ENCODE measurements around the gene KRT33B. TPM values are rescaled to one million over a fixed set of nuclear protein-coding genes. Genes with fewer than 3 reads are reported as not detected.

KRT33B gene
- total and polyA plus RNA-seq, 3 experiments from 2014 or later = not detected

DNA sequence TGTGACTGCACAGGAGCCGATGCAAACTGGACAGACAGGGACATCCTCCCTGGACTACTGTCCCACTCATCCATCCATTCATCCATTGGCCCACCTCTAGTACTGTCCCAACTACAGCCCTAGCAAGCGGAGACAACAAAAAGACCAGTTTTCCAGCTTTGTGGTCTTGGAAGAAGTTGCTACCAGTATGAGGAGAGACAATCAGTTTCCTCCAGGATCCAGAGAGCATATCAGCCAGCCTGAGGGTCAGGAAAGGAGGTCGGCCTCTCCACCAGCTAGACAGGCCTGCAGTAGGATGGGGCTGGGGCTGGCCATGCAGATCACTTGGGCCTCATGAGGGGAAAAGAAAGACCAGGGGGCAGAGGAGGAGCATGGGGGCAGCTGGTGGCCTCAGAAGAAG lies 35.8 kb downstream of the KRT33B start:
- Histone ChIP-seq H3K36me3 (ENCODE audit: insufficient read depth, low read length) (no peaks in the 10 kb centered on the region), H3K27ac (ENCODE audit: low read depth, low read length) (no peak overlapping the region), H3K4me1 (ENCODE audit: insufficient read depth, low read length) (peaks cover 56% of the 10 kb centered on the region), H3K27me3 (ENCODE audit: insufficient read depth, low read length, poor library complexity, severe bottlenecking) (no peaks in the 10 kb centered on the region), H3K4me3 (ENCODE audit: low read length) (no peak overlapping the region), H3K9me3 (ENCODE audit: low read length) (no peaks in the 10 kb centered on the region)
- H3K36me3 Mint-ChIP-seq = peaks cover 0 to 4% (median 0%) of the 10 kb centered on the region in 3 donors
- H3K4me1 Mint-ChIP-seq = peaks cover 51 to 61% (median 59%) of the 10 kb centered on the region in 3 donors
- no peaks in the 10 kb centered on the region for H3K9me3 Mint-ChIP-seq
- POLR2A ChIA-PET = interaction anchor here (0.9 kb wide), 1 partner anchor 121 kb away, joined by 3 read pairs; no protein-coding TSS in a partner anchor
- CTCF ChIA-PET = interaction anchor here (1.8 kb wide), 1 partner anchor 11 kb away, joined by 8 read pairs; no protein-coding TSS in a partner anchor
- no peaks in the 10 kb centered on the region for H3K27me3 Mint-ChIP-seq
- H3K27ac Mint-ChIP-seq = peak overlapping the region in 7 of 8 donors; percentile 45 to 85 (median 72)
- no peak for DNase-seq
- peak overlapping the region in 3 of 7 donors; percentile 13 to 59 (median 30) for H3K4me3 Mint-ChIP-seq

DNA sequence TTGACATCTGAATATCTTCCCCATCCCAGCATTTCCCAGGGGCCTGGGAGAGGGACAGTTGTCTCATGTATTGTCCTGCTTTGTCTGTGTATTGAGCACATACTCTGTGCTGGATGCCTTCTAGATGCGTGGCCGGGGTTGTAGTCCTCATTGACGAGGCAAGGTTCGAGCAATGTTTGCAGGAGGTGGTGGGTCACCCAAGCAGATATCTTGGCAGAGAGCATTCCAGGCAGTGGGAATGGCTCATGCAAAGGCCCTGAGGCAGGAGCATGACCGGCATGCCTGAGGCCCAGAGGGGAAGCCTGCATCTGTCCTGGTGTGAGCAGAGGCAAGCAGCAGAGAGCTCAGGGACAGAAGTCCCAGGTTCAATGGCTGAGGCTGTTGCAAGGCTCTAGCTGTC lies 36.5 kb downstream of the KRT33B start:
- Mint-ChIP-seq H3K27ac (peak overlapping the region in 6 of 8 donors; percentile 27 to 93 (median 60)), H3K9me3 (no peaks in the 10 kb centered on the region), H3K36me3 (peaks cover 0 to 4% (median 0%) of the 10 kb centered on the region in 3 donors), H3K27me3 (no peaks in the 10 kb centered on the region), H3K4me3 (no peak overlapping the region), H3K4me1 (peaks cover 48 to 59% (median 57%) of the 10 kb centered on the region in 3 donors)
- no peak overlapping the region for H3K27ac ChIP-seq (ENCODE audit: low read depth, low read length)
- H3K4me3 ChIP-seq (ENCODE audit: low read length) = no peak overlapping the region
- no peaks in the 10 kb centered on the region for H3K9me3 ChIP-seq (ENCODE audit: low read length)
- peaks cover 56% of the 10 kb centered on the region for H3K4me1 ChIP-seq (ENCODE audit: insufficient read depth, low read length)
- no peaks in the 10 kb centered on the region for H3K27me3 ChIP-seq (ENCODE audit: insufficient read depth, low read length, poor library complexity, severe bottlenecking)
- ChIA-PET CTCF (interaction anchor here (1.8 to 2.8 kb wide), 2 partner anchors 10 kb away, joined by 8 to 18 read pairs; no protein-coding TSS in a partner anchor), POLR2A (interaction anchor here (0.9 kb wide), 1 partner anchor 121 kb away, joined by 3 read pairs; no protein-coding TSS in a partner anchor)
- H3K36me3 ChIP-seq (ENCODE audit: insufficient read depth, low read length) = no peaks in the 10 kb centered on the region
- no peak for DNase-seq

DNA sequence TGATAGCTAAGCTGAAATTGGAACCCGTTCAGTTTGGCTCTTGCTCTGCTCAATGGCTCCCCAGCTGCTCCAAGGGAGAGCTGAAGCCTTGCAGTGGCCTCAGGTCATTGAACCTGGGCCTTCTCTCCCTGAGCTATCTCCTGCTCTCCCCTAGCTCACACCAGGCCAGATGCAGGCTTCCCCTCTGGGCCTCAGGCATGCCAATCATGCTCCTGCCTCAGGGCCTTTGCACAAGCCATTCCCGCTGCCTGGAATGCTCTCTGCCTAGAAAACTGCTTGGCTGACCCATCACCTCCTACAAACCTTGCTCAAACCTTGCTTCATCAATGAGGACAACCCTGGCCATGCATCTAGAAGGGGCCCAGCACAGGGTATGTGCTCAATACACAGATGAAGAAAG lies 37.4 kb downstream of the KRT33B start:
- POLR2A ChIA-PET = no interaction called here

DNA sequence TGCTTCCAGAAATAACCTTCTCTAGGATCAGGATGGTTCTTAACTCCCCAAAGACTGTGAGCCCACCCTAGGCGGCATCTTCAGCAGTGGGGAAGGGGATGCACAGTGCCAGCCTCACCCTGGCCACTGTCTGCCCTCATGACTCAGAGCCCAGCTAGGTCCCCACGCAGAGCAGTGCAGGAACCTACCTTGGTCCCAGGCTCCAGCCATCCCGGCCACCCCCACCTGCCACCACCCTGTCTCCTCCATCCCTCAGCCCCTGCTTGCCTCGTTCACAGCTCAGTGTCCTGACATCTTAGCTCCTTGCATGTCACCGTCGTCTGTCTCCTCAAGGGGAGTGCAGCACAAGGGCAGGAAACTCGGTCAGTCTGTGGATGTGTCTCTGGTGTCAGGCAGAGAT lies 38.0 kb downstream of the KRT33B start:
- H3K4me3 ChIP-seq (ENCODE audit: low read length) = no peak overlapping the region
- H3K4me1 Mint-ChIP-seq = peaks cover 47 to 57% (median 52%) of the 10 kb centered on the region in 3 donors
- H3K36me3 Mint-ChIP-seq = peaks cover 0 to 4% (median 0%) of the 10 kb centered on the region in 3 donors
- H3K4me3 Mint-ChIP-seq = no peak overlapping the region
- no peak overlapping the region for H3K27ac ChIP-seq (ENCODE audit: low read depth, low read length)
- CTCF ChIA-PET = interaction anchor here (1.0 to 2.8 kb wide), 3 partner anchors 9 to 17 kb away, joined by 3 to 18 read pairs (median 4); no protein-coding TSS in a partner anchor
- POLR2A ChIA-PET = no interaction called here
- DNase-seq = no peak
- no peaks in the 10 kb centered on the region for H3K36me3 ChIP-seq (ENCODE audit: insufficient read depth, low read length)
- H3K4me1 ChIP-seq (ENCODE audit: insufficient read depth, low read length) = peaks cover 57% of the 10 kb centered on the region
- H3K27ac Mint-ChIP-seq = peak overlapping the region in 1 of 8 donors; percentile 43
- no peaks in the 10 kb centered on the region for H3K9me3 ChIP-seq (ENCODE audit: low read length)
- no peaks in the 10 kb centered on the region for H3K9me3 Mint-ChIP-seq
- no peaks in the 10 kb centered on the region for H3K27me3 ChIP-seq (ENCODE audit: insufficient read depth, low read length, poor library complexity, severe bottlenecking)
- no peaks in the 10 kb centered on the region for H3K27me3 Mint-ChIP-seq

More for the DNA sequence above, 37.4 kb downstream of the KRT33B start:
- Mint-ChIP-seq H3K9me3 (no peaks in the 10 kb centered on the region), H3K27ac (peak overlapping the region in 3 of 8 donors; percentile 25 to 73 (median 48)), H3K4me1 (peaks cover 43 to 53% (median 51%) of the 10 kb centered on the region in 3 donors), H3K4me3 (no peak overlapping the region), H3K27me3 (no peaks in the 10 kb centered on the region), H3K36me3 (peaks cover 0 to 4% (median 0%) of the 10 kb centered on the region in 3 donors)
- no peak overlapping the region for H3K4me3 ChIP-seq (ENCODE audit: low read length)
- no peaks in the 10 kb centered on the region for H3K27me3 ChIP-seq (ENCODE audit: insufficient read depth, low read length, poor library complexity, severe bottlenecking)
- H3K4me1 ChIP-seq (ENCODE audit: insufficient read depth, low read length) = peaks cover 56% of the 10 kb centered on the region
- H3K36me3 ChIP-seq (ENCODE audit: insufficient read depth, low read length) = no peaks in the 10 kb centered on the region
- DNase-seq = no peak
- no peaks in the 10 kb centered on the region for H3K9me3 ChIP-seq (ENCODE audit: low read length)
- no peak overlapping the region for H3K27ac ChIP-seq (ENCODE audit: low read depth, low read length)
- CTCF ChIA-PET = interaction anchor here (1.0 to 2.8 kb wide), 3 partner anchors 9 to 16 kb away, joined by 3 to 18 read pairs (median 4); no protein-coding TSS in a partner anchor

DNA sequence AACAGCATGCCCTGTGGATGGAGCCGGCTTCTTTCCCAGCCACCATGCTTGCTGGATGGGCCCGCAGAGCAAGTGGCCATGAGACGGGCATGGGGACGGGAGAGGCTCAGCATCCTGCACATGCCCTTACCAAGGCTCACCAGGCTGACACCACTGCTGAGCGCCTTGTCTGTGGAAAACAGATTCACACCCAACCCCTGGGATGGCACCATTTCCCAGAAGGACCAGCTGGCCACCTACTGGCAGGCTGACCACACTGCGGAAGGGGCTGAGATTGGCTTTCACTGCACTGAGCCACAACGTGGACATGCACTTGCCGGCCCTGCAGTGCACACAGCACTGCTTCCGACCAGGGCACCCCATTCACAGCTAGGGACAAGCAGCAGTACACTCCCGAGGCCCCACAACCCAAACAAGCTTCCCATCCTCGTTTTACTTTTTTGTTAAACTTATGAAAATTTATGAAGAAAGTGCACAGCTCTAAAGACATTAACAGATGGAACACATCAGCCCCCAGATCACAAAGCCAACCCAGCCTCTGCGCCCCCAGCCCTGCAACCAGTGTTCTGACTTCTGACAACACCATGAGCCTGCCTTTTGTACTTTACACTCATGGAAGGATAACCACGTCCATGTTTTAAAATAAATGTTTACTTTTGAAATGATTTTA lies 40.2 kb downstream of the KRT33B start:
- Mint-ChIP-seq H3K4me1 (peaks cover 33 to 53% (median 48%) of the 10 kb centered on the region in 3 donors), H3K9me3 (no peaks in the 10 kb centered on the region), H3K27ac (peak overlapping the region in 1 of 8 donors; percentile 38), H3K4me3 (no peak overlapping the region), H3K36me3 (peaks cover 0 to 4% (median 0%) of the 10 kb centered on the region in 3 donors), H3K27me3 (no peaks in the 10 kb centered on the region)
- Histone ChIP-seq H3K4me1 (ENCODE audit: insufficient read depth, low read length) (peaks cover 47% of the 10 kb centered on the region), H3K9me3 (ENCODE audit: low read length) (no peaks in the 10 kb centered on the region), H3K27ac (ENCODE audit: low read depth, low read length) (no peak overlapping the region), H3K4me3 (ENCODE audit: low read length) (no peak overlapping the region), H3K36me3 (ENCODE audit: insufficient read depth, low read length) (no peaks in the 10 kb centered on the region), H3K27me3 (ENCODE audit: insufficient read depth, low read length, poor library complexity, severe bottlenecking) (no peaks in the 10 kb centered on the region)
- DNase-seq = no peak
- POLR2A ChIA-PET = no interaction called here
- CTCF ChIA-PET = interaction anchor here (1.5 kb wide), 1 partner anchor 9 kb away, joined by 5 read pairs; no protein-coding TSS in a partner anchor

DNA sequence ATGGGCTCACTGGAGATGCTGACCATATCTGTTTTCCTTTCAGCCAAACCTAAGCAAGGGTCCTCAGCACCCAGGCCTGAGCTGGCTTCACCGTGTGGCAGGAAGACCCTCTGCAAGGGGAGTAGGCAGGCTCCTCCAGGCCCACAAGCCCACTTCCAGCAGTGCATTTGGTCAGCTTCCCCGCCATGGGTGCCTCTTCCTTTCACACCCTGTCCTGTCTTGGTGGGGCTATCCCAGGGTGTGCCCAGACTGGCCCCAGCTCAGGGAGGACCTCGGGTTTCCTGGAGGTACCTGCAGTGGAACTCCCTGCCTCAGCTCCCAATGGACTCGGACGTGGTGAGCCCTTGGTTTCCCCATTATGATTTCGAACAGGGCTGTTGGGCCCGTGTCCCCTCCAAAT lies 41.4 kb downstream of the KRT33B start:
- CTCF ChIA-PET = no interaction called here
- Histone ChIP-seq H3K4me1 (ENCODE audit: insufficient read depth, low read length) (peaks cover 44% of the 10 kb centered on the region), H3K9me3 (ENCODE audit: low read length) (no peaks in the 10 kb centered on the region), H3K27me3 (ENCODE audit: insufficient read depth, low read length, poor library complexity, severe bottlenecking) (no peaks in the 10 kb centered on the region), H3K27ac (ENCODE audit: low read depth, low read length) (no peak overlapping the region), H3K36me3 (ENCODE audit: insufficient read depth, low read length) (no peaks in the 10 kb centered on the region), H3K4me3 (ENCODE audit: low read length) (no peak overlapping the region)
- Mint-ChIP-seq H3K4me1 (peaks cover 31 to 53% (median 48%) of the 10 kb centered on the region in 3 donors), H3K9me3 (no peaks in the 10 kb centered on the region), H3K27ac (peak overlapping the region in 3 of 8 donors; percentile 52 to 68 (median 54)), H3K36me3 (peaks cover 0 to 4% (median 0%) of the 10 kb centered on the region in 3 donors), H3K27me3 (no peaks in the 10 kb centered on the region), H3K4me3 (peak overlapping the region in 1 of 7 donors; percentile 77)
- DNase-seq = no peak
- POLR2A ChIA-PET = no interaction called here

DNA sequence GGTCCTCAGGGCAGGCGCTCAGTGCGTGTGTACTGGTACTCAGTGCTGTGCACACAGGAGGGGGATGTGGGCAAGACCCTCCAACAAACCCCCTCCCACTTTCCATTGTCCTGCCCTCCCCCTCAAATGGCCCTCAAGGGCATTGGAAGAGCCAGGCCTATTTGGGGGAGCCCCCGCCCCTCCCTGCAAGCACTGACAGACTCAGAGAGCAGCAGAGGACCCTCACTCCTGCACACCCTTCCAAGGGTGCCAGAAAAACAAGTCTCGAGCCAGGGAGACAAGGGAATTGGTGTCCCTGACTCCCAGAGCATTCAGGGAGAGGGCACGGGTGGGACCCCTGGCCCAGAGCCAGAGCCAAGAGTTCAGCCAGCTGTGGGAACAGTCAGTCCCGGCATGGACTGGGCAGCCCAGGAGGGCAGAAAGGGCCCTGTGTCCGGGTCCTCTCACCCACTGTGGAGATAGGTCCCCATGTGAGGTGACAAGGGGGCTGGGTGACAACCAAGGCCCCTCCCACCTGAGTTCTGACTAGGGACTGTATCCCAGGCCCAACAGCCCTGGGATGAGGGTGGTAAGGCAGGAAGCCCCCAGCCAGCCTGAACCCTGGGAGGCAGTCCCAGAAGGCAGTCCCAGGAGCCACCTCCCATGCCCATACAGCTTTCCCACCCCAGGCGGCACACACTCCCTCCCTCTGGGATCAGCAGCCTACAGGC lies 42.0 kb downstream of the KRT33B start:
- Mint-ChIP-seq H3K4me1 (peaks cover 35 to 54% (median 49%) of the 10 kb centered on the region in 3 donors), H3K27ac (peak overlapping the region in 5 of 8 donors; percentile 66 to 90 (median 81)), H3K4me3 (peak overlapping the region in 1 of 7 donors; percentile 45), H3K36me3 (peaks cover 0 to 4% (median 0%) of the 10 kb centered on the region in 3 donors), H3K27me3 (no peaks in the 10 kb centered on the region), H3K9me3 (no peaks in the 10 kb centered on the region)
- H3K4me1 ChIP-seq (ENCODE audit: insufficient read depth, low read length) = peaks cover 47% of the 10 kb centered on the region
- no peaks in the 10 kb centered on the region for H3K9me3 ChIP-seq (ENCODE audit: low read length)
- no peaks in the 10 kb centered on the region for H3K36me3 ChIP-seq (ENCODE audit: insufficient read depth, low read length)
- no peak overlapping the region for H3K4me3 ChIP-seq (ENCODE audit: low read length)
- CTCF ChIA-PET = no interaction called here
- H3K27me3 ChIP-seq (ENCODE audit: insufficient read depth, low read length, poor library complexity, severe bottlenecking) = no peaks in the 10 kb centered on the region
- DNase-seq = no peak
- POLR2A ChIA-PET = no interaction called here
- H3K27ac ChIP-seq (ENCODE audit: low read depth, low read length) = no peak overlapping the region

All from CD8-positive, alpha-beta memory T cell (primary cell).